GM23338 (cell line): ENCODE results near the gene RCC2. TPM values are rescaled to one million over a fixed set of nuclear protein-coding genes. Genes with fewer than 3 reads are reported as not detected.

ENCODE experiments used
- ATAC-seq: fragments of 200-7000 bp; cut with Tn5 transposase; 3 replicates; pipeline ENCODE4 v1.9.1; 2020
- DNase-seq: peaks from one replicate; pipeline ENCODE4 v3.0.0-alpha.2; 2015; ENCODE audit warnings: low spot score
- H2AFZ ChIP-seq: fragments of 200-600 bp; sonication (generic); 2 replicates; pipeline ENCODE4 v1.8.0; 2016; ENCODE audit warnings: antibody characterized with exemption, mild to moderate bottlenecking, moderate library complexity
- H3F3A ChIP-seq: fragments of 200-600 bp; sonication (generic); replicated peaks from 2 replicates; pipeline ENCODE4 v1.8.0; 2017; ENCODE audit warnings: antibody characterized with exemption, mixed run types, low read depth
- H3K27ac ChIP-seq: fragments of 200-600 bp; sonication (generic); 2 replicates; pipeline ENCODE4 v1.6.1; 2016; ENCODE audit warnings: low read depth
- H3K27me3 ChIP-seq: fragments of 200-600 bp; sonication (generic); 2 replicates; pipeline ENCODE4 v1.8.0; 2016; ENCODE audit warnings: mild to moderate bottlenecking, mixed run types, moderate library complexity; ENCODE audit not compliant: insufficient read depth
- H3K36me3 ChIP-seq: fragments of 200-600 bp; sonication (generic); 2 replicates; pipeline ENCODE4 v1.8.0; 2016; ENCODE audit warnings: mild to moderate bottlenecking; ENCODE audit not compliant: insufficient read depth
- H3K4me1 ChIP-seq: fragments of 200-600 bp; sonication (generic); 2 replicates; pipeline ENCODE4 v1.8.0; 2016; ENCODE audit warnings: mild to moderate bottlenecking, moderate library complexity; ENCODE audit not compliant: insufficient read depth
- H3K4me2 ChIP-seq: fragments of 200-600 bp; sonication (generic); 2 replicates; pipeline ENCODE4 v1.7.1; 2017; ENCODE audit warnings: mixed run types
- H3K4me3 ChIP-seq: fragments of 200-600 bp; sonication (generic); 2 replicates; pipeline ENCODE4 v1.6.1; 2016; ENCODE audit warnings: mixed run types
- H3K79me2 ChIP-seq: fragments of 200-600 bp; sonication (generic); replicated peaks from 2 replicates; pipeline ENCODE4 v1.8.0; 2017; ENCODE audit warnings: mild to moderate bottlenecking; ENCODE audit not compliant: insufficient read depth
- H3K9me2 ChIP-seq: fragments of 200-600 bp; sonication (generic); 2 replicates; pipeline ENCODE4 v1.8.0; 2017; ENCODE audit not compliant: insufficient read depth
- H4K20me1 ChIP-seq: fragments of 200-600 bp; sonication (generic); replicated peaks from 2 replicates; pipeline ENCODE4 v1.8.0; 2017; ENCODE audit warnings: mild to moderate bottlenecking; ENCODE audit not compliant: insufficient read depth
- H3K27ac Mint-ChIP-seq: 2 replicates; pipeline ENCODE4 v1.8.0; 2020; ENCODE audit warnings: inconsistent platforms, mild to moderate bottlenecking, moderate library complexity, mixed read lengths
- H3K27me3 Mint-ChIP-seq: 3 replicates; pipeline ENCODE4 v1.8.0; 2022; ENCODE audit warnings: low read depth, mild to moderate bottlenecking, moderate library complexity, mixed read lengths, inconsistent platforms; ENCODE audit not compliant: insufficient read depth, poor library complexity
- H3K36me3 Mint-ChIP-seq: 3 replicates; pipeline ENCODE4 v1.8.0; 2021; ENCODE audit warnings: low read depth, mild to moderate bottlenecking, inconsistent platforms, moderate library complexity, mixed read lengths
- H3K4me1 Mint-ChIP-seq: 3 replicates; pipeline ENCODE4 v1.8.0; 2020; ENCODE audit warnings: mild to moderate bottlenecking, inconsistent platforms, mixed read lengths
- H3K4me3 Mint-ChIP-seq: 3 replicates; pipeline ENCODE4 v1.8.0; 2021; ENCODE audit warnings: moderate library complexity, mild to moderate bottlenecking, inconsistent platforms, mixed read lengths
- H3K9me3 Mint-ChIP-seq: 3 replicates; pipeline ENCODE4 v1.8.0; 2020; ENCODE audit warnings: moderate library complexity, mild to moderate bottlenecking, inconsistent platforms, mixed read lengths
- CREB1 ChIP-seq: fragments of 250-450 bp; sonication (Bioruptor Pico); IDR thresholded peaks from 2 replicates; pipeline ENCODE4 v1.5.0; 2020; ENCODE audit warnings: low read depth, mild to moderate bottlenecking, moderate library complexity
- EZH2 ChIP-seq: fragments of 200-600 bp; sonication (generic); IDR thresholded peaks from one replicate; pipeline ENCODE4 v1.8.0; 2017; ENCODE audit warnings: antibody characterized with exemption, mild to moderate bottlenecking, low read depth; ENCODE audit not compliant: unreplicated experiment
- EZH2phosphoT487 ChIP-seq: fragments of 200-600 bp; sonication (generic); IDR thresholded peaks from one replicate; pipeline ENCODE4 v1.8.1; 2018; ENCODE audit warnings: antibody characterized with exemption; ENCODE audit not compliant: unreplicated experiment
- JUNB ChIP-seq: IDR thresholded peaks from one replicate; pipeline ENCODE4 v1.6.1; 2016; ENCODE audit warnings: antibody characterized with exemption; ENCODE audit not compliant: unreplicated experiment
- NANOG ChIP-seq: IDR thresholded peaks from 2 replicates; pipeline ENCODE4 v1.6.1; 2016; ENCODE audit warnings: antibody characterized with exemption, borderline replicate concordance
- POLR2AphosphoS5 ChIP-seq: IDR thresholded peaks from 2 replicates; pipeline ENCODE4 v1.6.1; 2016; ENCODE audit warnings: antibody characterized with exemption, low read depth
- STAT1 ChIP-seq: IDR thresholded peaks from one replicate; pipeline ENCODE4 v1.6.1; 2016; ENCODE audit warnings: antibody characterized with exemption; ENCODE audit not compliant: unreplicated experiment
- ZNF114 ChIP-seq: fragments of 250-450 bp; sonication (Bioruptor Pico); IDR thresholded peaks from 2 replicates; pipeline ENCODE4 v1.5.0; 2020; ENCODE audit warnings: mild to moderate bottlenecking, moderate library complexity
- ZNF331 ChIP-seq: fragments of 250-450 bp; sonication (Bioruptor Pico); IDR thresholded peaks from 2 replicates; pipeline ENCODE4 v1.5.0; 2020; ENCODE audit warnings: low read depth, mild to moderate bottlenecking, moderate library complexity
- ZNF462 ChIP-seq: fragments of 250-450 bp; sonication (Bioruptor Pico); IDR thresholded peaks from 2 replicates; pipeline ENCODE4 v1.5.0; 2020; ENCODE audit warnings: mild to moderate bottlenecking, moderate library complexity
- polyA plus RNA-seq: library from polyadenylated mRNA; unstranded; fragments of >200 nt; fragmentation: Nextera tagmentation; extraction: Ambion mirVana; gene quantifications from 2 replicates; pipeline ENCODE4 v1.2.1, GENCODE V29; 2016
- total RNA-seq: library from RNA; depleted of rRNA; stranded (reverse); fragments of >200 nt; shearing (Covaris generic); gene quantifications from 2 replicates; pipeline ENCODE4 v1.2.3, GENCODE V29; 2014
- TF ChIP-seq, protein P1 (sequence below), 2 experiments: fragments of 200-600 bp in 1 of 2; sonication (generic) in 1 of 2; conservative IDR thresholded peaks; 2 replicates each; pipeline versions ENCODE4 v1.5.1 to v1.6.1; 2016 to 2017; ENCODE audit warnings: antibody characterized with exemption in 2 of 2, low read depth in 2 of 2, mild to moderate bottlenecking in 2 of 2, moderate library complexity in 1 of 2
- TF ChIP-seq, protein P2 (sequence below): IDR thresholded peaks from one replicate; pipeline ENCODE4 v1.6.1; 2018; ENCODE audit warnings: antibody characterized with exemption; ENCODE audit not compliant: unreplicated experiment
- TF ChIP-seq, protein P3 (sequence below): IDR thresholded peaks from 2 replicates; pipeline ENCODE4 v1.6.1; 2016; ENCODE audit warnings: antibody characterized with exemption

The RCC2 gene
- total and polyA plus RNA-seq, 2 experiments from 2014 or later: 97.1 to 386 TPM

DNA sequence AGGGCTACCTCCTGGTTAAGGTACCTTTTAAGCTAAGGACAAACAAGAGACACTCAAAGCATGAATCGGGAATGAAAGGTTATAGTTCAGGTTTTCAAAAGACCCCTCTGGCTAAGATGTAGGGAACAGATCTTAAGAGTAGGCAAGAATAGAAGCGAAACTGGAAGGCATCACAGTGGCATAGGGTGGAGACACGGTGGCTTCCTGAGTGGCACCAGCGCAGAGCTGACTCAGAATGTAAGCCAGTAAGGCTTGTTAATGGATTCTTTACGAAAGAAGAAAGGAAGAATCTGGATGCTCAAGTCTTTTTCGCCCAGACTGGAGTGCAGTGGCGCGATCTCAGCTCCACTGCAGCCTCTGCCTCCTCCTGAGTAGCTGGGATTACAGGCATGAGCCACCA, 46.2 kb downstream of the RCC2 start:
- DNase-seq (no peak), ATAC-seq (no peak)
- Histone ChIP-seq H3K4me3 (no peak overlapping the region), H3K4me1 (no peaks in the 10 kb centered on the region), H3K36me3 (no peaks in the 10 kb centered on the region), H3F3A (no peaks in the 10 kb centered on the region), H2AFZ (no peak overlapping the region), H3K27ac (no peak overlapping the region), H3K4me2 (no peak overlapping the region), H3K27me3 (no peaks in the 10 kb centered on the region), H4K20me1 (no peaks in the 10 kb centered on the region), H3K9me2 (no peaks in the 10 kb centered on the region), H3K79me2 (no peaks in the 10 kb centered on the region)
- Mint-ChIP-seq H3K27ac (no peak overlapping the region), H3K4me3 (no peak overlapping the region), H3K36me3 (no peaks in the 10 kb centered on the region), H3K27me3 (peaks cover 7% of the 10 kb centered on the region), H3K9me3 (no peaks in the 10 kb centered on the region), H3K4me1 (no peaks in the 10 kb centered on the region)
- no peak for TF ChIP-seq EZH2
- no peak for TF ChIP-seq STAT1
- TF ChIP-seq, protein P1, sequence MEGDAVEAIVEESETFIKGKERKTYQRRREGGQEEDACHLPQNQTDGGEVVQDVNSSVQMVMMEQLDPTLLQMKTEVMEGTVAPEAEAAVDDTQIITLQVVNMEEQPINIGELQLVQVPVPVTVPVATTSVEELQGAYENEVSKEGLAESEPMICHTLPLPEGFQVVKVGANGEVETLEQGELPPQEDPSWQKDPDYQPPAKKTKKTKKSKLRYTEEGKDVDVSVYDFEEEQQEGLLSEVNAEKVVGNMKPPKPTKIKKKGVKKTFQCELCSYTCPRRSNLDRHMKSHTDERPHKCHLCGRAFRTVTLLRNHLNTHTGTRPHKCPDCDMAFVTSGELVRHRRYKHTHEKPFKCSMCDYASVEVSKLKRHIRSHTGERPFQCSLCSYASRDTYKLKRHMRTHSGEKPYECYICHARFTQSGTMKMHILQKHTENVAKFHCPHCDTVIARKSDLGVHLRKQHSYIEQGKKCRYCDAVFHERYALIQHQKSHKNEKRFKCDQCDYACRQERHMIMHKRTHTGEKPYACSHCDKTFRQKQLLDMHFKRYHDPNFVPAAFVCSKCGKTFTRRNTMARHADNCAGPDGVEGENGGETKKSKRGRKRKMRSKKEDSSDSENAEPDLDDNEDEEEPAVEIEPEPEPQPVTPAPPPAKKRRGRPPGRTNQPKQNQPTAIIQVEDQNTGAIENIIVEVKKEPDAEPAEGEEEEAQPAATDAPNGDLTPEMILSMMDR (conservative IDR thresholded peaks at IDR 0.05; ENCODE audit: low read depth in 2 of 2): no peak
- TF ChIP-seq, protein P2, sequence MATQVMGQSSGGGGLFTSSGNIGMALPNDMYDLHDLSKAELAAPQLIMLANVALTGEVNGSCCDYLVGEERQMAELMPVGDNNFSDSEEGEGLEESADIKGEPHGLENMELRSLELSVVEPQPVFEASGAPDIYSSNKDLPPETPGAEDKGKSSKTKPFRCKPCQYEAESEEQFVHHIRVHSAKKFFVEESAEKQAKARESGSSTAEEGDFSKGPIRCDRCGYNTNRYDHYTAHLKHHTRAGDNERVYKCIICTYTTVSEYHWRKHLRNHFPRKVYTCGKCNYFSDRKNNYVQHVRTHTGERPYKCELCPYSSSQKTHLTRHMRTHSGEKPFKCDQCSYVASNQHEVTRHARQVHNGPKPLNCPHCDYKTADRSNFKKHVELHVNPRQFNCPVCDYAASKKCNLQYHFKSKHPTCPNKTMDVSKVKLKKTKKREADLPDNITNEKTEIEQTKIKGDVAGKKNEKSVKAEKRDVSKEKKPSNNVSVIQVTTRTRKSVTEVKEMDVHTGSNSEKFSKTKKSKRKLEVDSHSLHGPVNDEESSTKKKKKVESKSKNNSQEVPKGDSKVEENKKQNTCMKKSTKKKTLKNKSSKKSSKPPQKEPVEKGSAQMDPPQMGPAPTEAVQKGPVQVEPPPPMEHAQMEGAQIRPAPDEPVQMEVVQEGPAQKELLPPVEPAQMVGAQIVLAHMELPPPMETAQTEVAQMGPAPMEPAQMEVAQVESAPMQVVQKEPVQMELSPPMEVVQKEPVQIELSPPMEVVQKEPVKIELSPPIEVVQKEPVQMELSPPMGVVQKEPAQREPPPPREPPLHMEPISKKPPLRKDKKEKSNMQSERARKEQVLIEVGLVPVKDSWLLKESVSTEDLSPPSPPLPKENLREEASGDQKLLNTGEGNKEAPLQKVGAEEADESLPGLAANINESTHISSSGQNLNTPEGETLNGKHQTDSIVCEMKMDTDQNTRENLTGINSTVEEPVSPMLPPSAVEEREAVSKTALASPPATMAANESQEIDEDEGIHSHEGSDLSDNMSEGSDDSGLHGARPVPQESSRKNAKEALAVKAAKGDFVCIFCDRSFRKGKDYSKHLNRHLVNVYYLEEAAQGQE: no peak
- TF ChIP-seq EZH2phosphoT487: no peak
- TF ChIP-seq, protein P3, sequence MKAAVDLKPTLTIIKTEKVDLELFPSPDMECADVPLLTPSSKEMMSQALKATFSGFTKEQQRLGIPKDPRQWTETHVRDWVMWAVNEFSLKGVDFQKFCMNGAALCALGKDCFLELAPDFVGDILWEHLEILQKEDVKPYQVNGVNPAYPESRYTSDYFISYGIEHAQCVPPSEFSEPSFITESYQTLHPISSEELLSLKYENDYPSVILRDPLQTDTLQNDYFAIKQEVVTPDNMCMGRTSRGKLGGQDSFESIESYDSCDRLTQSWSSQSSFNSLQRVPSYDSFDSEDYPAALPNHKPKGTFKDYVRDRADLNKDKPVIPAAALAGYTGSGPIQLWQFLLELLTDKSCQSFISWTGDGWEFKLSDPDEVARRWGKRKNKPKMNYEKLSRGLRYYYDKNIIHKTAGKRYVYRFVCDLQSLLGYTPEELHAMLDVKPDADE: no peak
- TF ChIP-seq ZNF331: no peak
- TF ChIP-seq NANOG: no peak
- no peak for TF ChIP-seq ZNF462 (CRISPR knock-in tag)
- no peak for TF ChIP-seq JUNB
- no peak for TF ChIP-seq ZNF114 (CRISPR knock-in tag)
- no peak for TF ChIP-seq POLR2AphosphoS5
- no peak for TF ChIP-seq CREB1
